GM19324 (cell line): ENCODE results near the gene IGF2.

Experiments
- ATAC-seq: cut with Tn5 transposase; IDR thresholded peaks from one replicate; pipeline ENCODE4 v1.9.1; 2021; ENCODE audit warnings: mild to moderate bottlenecking, moderate library complexity; ENCODE audit not compliant: unreplicated experiment, low FRiP score

IGF2 gene

DNA sequence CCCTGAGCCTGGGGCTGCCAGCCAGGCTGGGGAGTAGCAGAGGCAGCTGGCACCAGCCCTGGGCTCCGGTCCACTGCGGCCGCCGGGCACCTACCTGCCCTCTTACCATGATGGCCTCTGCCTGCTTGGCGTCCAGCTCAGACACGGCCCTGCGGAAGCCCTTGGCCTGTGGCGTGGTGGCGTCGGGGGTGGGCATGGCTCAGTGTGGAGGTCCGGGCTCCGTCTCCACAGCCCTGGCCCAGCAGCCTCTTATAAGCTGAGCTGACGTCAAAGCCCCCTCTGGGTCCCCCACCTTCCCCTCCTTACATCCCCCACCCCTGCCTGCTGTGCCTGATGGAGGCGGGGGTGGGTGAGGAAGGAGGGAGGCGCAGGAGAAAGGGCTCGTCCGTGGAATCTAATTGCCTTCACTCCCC is 32.4 kb upstream of the IGF2 start, which contains the start of gene TH:
TSS of gene TH (minus strand) at position 225 of the 413 bp plus-strand sequence. CDS start at position 196, 29 bp downstream.
- no peak for ATAC-seq

DNA sequence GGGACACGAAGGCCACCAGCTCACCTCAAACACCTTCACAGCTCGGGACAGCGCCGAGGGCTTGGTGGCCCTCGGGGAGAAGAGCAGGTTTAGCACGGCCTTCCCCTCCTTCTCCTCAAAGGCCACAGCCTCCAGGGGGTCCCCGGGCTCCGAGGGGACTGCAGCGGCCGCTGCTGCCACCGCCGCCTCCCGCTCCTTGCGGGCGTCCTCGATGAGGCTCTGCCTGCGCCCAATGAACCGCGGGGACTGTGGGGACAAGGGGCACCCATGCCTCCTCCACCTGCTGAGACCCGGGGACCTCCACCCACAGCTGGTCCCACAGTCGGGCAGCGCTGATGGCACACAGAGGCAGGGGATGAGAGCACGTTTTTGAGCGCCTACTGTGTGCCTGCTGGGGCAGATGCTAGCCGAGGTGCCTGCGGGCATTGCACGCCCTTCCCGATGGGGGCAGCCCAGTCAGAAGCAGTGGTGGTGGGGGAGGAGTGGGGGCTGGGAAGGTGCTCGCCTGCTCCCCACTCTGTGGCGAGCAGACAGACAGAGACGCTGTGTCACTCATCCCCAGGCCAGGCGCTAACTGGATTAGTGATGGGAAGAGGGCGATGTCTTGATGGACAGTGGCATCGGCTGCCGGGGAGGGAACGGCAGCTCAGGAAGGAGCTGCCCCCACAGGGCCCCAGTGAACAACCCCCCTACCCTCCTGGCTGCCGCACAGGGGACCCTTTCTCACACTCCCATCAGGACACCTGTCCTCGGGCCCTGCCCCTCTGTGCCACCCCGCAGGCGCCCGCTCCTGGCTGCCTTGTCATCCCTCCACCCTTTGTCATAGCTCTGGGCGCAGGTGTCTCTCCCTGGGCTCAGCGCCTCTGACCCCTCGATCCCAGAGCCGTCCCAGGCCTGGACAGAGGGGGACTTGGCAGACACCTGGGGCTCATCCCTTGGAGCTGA is 30.7 kb upstream of the IGF2 start:
- no peak for ATAC-seq

DNA sequence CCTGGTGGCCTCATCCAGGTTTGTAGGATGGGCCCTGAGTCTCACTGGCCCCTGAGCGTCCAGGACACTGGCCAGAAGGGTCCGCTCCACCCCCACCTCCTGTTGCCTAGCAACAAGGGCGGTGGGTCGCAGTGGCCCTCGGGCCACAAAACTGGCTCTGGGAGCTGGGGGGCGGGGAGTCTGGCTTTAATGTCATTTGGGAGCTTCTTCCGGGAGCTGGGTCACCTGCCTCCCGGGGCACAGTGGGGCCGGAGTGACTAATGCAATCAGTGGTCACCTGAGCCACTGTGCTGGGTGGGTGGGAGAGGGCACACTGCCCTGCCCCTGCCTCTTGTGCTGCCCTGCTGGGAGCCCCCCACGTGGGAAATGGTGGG is 29.8 kb upstream of the IGF2 start:
- no peak for ATAC-seq

DNA sequence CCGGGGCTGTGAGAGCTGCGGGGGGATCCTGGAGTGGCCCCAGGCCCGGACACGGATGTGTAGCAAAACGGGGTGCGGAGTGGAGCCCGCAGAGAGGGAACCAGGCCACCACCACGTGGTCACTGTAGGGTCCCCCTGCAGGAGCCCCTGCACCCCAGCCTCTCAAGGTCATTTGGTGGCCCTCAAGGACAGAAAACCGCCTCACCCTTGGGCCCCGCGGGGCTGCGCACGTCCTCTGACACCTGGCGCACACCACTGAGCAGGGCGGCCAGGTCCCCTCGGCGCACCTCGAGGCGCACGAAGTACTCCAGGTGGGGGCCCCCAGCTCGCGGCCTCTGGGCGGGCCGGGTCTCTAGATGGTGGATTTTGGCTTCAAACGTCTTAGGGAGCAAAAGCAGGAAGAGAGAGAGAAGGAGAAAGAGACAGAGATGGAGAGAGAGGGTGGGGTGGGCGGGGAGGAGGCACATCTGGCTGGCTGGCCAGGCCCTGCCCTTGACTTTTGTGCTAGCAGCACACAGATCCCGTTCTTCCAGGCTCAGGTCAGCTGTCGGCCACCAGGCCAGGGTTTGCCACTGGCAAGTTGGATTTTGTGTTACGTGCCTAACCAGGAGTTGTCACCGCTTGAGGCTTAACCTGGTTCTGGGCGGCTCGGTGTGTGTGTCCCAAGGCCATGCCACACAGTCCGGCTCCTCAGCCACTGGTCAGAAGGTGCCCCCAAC is 29.3 kb upstream of the IGF2 start:
- ATAC-seq, result no peak

DNA sequence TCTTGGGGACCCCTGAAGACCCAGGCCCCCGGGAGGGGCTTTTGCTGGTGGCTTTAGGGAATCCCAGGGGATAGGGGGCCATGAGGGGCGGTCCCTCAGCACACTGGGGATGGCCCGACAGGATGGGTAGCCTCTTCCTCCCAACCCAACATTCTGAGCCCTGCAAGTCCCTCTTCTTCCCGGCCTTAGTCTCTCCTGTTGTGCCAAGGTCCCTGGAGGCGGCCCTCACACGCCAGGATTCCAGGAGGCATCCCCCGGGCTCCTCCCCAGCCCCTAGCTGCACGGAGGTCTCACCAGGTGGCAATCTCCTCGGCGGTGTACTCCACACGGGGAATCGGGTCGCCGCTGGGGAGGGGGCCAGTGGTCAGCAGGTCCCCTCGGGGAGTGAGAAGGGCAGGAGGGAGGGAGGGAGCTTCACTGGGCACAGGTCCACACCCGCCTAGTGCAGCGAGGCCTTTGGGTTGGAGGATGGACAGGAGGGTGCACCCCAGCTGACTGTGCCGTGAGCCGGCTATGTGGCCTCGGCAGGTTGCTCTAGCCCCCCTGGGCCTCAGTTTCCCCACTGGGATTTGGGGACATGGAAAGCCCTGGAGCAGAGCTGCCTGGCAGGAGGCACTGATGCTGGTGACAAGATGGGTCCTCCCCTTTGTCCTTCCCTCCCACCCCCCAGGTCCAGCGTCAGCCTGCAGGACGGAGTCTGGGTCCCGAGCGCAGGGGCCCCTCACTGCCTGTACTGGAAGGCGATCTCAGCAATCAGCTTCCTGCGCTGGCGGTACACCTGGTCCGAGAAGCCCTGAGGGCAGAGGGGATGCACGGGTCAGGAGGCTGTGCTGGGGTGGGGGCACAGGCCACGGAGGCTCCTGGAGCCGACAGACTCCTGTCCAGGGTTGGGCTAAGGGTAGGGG is 28.2 kb upstream of the IGF2 start:
- ATAC-seq, result no peak

DNA sequence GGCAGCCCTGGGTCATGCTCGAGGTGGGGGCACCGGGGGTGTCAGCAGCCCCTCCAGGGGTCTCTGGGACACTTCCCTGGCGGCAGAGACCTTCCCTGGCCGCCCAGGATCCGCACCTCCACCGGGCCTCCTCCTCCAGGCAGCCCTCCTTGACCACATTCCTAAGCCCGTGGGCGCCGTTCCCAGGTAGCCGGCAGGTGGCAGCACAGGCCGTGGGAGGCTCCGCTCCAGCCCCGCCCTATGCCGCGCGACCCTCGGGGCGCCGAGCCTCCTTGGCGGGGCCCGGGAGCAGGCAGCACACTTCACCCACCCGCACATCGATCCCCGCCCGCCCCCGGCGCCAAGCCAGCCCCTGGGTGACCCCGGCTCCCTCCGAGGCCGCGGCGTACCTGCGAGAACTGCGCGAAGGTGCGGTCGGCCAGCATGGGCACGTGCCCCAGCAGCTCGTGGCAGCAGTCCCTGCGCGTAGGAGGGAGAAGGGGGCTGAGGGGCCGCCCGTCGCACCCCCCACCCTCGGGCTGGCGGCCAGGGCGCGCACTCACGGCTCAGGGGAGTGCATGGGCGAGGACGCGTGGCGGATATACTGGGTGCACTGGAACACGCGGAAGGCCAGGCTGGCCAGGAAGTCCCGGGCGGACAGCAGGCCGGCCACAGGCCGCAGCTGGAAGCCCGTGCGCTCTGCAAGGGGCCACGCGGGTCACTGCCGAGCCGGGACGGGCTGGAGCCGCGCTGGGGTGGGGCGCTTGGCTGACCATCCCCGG is 27.1 kb upstream of the IGF2 start:
- ATAC-seq, result no peak

DNA sequence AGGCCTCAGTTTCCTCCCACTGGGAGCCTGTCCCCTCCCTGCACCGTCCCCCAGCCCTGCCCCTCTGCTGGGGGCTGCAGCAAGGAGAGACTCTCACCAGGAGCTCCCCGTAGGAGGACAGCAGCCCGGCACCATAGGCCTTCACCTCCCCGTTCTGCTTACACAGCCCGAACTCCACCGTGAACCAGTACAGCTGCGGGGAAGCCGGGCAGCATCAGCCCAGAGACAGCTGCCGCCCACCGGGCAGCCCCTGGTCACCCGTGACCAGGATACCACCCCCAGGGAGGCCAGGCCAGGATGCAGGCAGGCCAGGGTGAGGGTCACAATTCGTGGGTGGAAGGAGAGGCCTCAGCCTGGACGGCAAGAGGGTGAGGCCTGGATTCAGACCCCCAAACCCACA is 26.4 kb upstream of the IGF2 start:
- no peak for ATAC-seq

DNA sequence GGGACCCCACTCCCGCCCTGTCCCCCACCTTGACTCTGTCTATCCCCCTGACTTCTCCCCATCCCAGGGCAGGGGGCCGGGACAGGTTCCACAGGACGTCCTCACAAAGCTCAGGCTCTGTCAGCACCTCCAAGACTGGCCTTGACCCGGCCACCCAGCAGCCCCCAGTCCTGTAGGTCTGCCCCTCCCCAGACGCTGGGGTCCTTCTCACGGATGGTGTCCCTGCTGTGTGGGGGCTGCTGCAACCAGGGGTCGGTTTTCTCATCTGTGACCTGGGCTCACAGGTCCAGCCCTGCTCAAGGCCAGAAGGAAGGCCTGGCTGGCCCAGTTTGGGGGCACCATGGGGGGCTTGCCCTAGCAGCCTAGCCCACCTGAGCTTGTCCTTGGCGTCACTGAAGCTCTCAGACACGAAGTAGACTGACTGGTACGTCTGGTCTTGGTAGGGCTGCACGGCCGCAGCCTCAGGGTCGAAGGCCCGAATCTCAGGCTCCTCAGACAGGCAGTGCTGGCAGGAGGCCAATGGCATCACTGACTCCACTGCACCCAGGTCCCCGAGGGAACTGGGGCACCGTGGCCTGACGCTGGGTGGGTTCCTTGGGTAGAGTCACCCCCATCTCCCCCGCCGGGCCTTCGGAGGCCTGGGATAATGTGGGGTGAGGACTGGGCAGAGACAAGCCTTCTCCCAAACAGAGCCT is 25.8 kb upstream of the IGF2 start:
- no peak for ATAC-seq

DNA sequence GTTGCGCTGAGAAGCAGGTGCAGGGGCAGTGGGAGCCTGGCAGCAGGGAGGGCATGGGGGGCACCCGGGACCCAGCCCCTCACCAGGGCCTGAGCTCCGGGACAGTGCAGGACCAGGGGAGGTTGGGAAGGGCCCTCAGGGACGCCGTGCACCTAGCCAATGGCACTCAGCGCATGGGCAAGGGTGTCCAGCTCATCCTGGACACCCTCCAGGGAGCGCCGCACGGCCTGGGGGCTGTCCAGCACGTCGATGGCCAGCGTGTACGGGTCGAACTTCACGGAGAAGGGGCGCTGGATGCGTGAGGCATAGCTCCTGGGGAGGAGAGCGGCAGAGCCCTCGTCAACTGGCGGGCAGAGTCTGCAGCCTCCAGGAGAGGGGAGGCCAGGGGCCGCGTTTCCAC is 24.9 kb upstream of the IGF2 start:
- no peak for ATAC-seq

DNA sequence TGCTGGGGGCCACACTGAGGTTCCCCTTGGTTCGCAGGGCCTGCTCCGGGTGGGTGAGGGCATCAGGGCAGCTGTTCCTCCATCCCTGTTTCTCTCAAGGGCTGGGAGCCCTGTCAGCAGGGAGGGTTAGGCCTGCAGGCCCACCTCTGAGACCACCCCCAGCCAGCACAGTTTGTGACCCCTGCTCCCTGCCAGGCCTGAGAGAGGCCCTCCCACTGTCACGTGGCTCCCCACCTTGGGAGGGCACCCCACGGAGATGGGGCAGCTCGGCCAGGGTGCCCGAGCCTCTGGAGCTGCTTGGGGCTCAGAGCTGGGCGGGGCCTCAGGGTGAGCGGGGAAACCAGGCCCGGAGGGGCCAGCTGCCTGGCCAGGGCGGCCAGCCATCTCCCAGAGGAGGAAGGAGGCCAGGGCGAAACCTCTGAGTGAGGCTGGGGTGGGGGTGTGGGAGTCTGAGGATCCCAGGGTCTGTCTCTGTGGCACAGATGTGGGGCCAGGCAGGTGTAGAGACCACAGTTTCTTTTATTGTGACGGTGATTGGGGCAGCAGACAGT is 24.3 kb upstream of the IGF2 start:
- no peak for ATAC-seq

DNA sequence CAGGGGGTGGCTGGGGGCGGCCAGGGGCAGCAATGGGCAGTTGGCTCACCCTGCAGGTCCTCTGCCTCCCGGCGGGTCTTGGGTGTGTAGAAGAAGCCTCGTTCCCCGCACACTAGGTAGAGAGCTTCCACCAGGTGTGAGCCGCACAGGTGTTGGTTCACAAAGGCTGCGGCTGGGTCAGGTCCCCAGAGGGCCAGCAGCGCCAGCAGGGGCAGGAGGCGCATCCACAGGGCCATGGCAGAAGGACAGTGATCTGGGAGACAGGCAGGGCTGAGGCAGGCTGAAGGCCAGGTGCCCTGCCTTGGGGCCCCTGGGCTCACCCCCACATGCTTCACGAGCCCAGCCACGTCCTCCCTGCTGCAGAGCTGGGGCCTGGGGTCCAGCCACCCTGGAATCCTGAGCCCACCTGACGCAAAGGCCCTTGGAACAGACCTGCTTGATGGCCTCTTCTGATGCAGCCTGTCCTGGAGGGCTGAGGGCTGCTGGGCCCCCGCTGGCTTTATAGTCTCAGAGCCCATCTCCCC is 21.6 kb upstream of the IGF2 start, which contains the start of gene INS:
TSS of gene INS (minus strand) at position 474 of the 524 bp plus-strand sequence. CDS start at position 236, 238 bp downstream.
- no peak for ATAC-seq

DNA sequence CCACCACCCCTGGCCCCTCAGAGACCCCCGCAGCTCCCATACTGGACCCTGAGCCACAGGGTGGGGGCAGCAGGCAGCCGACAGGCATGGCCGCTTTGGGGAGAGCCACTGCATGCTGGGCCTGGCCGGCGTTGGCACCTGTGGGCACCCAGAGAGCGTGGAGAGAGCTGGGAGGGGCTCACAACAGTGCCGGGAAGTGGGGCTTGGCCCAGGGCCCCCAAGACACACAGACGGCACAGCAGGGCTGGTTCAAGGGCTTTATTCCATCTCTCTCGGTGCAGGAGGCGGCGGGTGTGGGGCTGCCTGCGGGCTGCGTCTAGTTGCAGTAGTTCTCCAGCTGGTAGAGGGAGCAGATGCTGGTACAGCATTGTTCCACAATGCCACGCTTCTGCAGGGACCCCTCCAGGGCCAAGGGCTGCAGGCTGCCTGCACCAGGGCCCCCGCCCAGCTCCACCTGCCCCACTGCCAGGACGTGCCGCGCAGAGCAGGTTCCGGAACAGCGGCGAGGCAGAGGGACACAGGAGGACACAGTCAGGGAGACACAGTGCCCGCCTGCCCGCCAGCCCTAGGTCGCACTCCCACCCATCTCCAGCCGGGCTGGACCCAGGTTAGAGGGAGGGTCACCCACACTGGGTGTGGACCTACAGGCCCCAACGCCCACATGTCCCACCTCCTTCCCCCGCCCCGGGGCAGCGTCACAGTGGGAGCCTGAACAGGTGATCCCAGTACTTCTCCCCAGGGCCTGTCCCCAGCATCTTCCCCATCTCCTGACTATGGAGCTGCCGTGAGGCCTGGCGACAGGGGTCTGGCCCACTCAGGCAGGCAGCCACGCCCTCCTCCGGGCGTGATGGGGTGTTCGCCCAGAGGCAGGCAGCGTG is 20.6 kb upstream of the IGF2 start:
- ATAC-seq, result no peak

DNA sequence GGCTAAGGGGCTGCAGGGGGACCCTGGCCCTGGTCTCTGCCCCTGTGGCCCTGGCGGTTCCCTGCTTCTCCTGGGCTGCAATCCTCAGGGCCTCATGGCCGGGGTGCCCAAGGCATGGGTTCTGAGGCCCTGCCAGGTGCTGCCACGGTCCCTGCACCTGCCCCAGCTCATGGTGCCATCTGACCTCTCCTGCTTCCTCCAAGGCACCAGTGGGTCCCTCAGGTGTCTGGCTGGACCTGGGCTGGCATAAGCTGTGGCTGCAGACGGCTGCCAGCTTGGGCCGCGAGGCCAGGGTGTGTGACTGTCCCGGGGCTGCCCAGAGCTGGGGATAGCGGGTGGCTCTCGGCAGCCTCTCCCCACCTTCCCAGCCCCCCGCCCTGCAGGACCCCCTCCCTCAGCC is 19.8 kb upstream of the IGF2 start:
- no peak for ATAC-seq

DNA sequence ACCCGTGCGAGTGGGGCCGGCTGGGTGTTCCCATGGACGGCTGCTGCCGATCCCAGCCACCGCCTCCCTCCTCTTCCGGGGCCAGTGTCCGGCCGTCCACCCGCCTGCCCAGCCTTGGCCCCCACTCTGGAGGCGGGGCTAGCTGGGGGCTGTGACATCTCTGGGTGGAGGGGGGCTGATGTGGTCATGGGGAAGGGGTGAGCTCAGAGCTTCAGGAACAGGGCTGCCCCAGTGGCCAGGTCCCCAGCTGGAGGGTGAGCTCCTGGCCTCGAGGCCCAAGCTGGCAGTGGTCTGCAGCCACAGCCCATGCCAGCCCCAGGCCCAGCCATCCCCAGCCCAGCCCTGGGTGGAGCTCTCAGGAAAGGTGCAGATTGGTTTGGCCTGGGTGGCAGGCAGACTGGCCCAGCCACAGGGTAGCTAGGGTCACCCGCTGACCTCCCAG is 19.1 kb upstream of the IGF2 start:
- ATAC-seq, result no peak

DNA sequence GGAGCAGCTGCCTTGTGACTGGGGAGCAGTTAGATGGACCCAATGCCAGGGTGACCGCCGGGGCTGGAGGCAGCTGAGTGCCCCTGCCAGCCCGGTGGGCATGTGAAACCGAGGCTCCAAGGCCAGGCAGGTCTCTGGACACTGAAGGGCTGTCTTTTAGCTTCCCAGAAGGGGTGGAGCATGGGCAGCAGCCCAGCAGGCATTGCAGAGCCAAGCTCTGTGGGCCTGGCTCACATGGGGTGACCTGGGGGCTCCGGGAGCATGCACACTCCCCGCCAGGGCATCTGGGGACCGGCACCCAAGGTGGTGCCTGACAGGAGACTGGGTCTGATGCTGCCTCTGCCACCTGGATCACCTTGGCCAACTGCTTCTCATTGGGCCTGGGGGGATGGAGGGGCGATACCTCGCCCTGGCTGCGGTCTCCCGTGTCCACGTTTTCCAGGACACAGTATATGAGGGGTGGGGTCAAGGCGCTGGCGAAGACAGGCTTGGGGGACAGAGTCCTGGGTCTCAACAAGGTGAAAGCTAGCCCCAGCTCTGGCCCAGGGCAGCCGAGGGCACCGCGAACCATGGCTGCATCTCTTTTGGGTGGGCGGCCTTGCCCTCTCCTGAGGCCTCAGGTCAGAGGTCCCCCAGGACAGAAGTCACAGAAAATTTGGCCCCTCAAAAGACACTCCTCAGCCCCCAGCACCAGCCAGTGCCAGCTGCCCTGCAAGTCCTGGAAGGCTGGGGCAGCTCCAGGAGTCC is 18.3 kb upstream of the IGF2 start:
- ATAC-seq, result no peak

DNA sequence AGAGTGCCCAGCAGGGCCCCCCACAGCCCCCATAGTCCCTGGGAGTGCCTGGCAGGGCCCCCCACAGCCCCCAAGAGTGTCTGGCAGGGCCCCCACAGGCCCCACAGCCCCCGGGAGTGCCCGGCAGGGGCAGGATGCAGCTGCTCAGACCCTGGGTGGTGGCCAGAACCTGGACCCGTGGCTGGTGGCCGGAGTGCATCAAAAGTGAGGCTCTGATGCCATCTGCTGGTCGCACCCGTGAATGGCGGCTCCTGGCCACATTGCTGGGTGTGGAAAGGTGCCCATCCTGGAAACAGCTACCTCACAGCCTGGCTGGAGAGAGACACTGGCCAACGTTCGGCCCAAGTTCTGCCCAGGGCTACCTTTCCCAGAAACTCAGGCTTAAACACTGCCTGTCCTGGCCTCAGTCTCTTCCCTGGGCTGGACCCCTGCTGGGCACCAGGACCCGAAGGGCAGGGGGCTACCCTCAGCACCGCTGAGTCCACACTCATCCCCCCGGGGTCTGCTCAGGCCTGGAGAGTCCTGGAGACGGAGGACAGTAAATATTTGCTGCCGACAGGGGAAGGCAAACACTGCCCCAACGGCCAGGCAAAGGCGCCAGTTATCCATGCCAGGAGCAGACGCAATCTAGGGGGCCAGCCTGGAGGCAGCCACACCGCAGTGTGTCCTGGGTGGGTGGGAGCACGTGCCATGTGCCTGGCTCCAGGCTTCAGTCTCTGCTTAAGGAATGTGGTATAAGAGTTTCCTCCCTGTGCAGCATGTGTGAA is 17.4 kb upstream of the IGF2 start:
- ATAC-seq, result no peak
